Rectal smooth muscle tissue (tissue), 1 donor: ENCODE results near the gene LRSAM1.
A peak's percentile ranks its signal among the peaks of the same experiment; 100 is the strongest.

Source experiments
- H3K27ac ChIP-seq: one replicate; pipeline ENCODE4 v1.7.0; 2013; ENCODE audit warnings: low read depth, low read length, inconsistent platforms
- H3K27me3 ChIP-seq: one replicate; pipeline ENCODE4 v1.7.0; 2013; ENCODE audit warnings: low read length; ENCODE audit not compliant: control insufficient read depth, insufficient read depth
- H3K36me3 ChIP-seq: one replicate; pipeline ENCODE4 v1.7.0; 2013; ENCODE audit warnings: low read length; ENCODE audit not compliant: control insufficient read depth, insufficient read depth
- H3K4me1 ChIP-seq: one replicate; pipeline ENCODE4 v1.7.0; 2013; ENCODE audit warnings: low read length; ENCODE audit not compliant: control insufficient read depth, insufficient read depth
- H3K4me3 ChIP-seq: one replicate; pipeline ENCODE4 v1.7.0; 2013; ENCODE audit warnings: low read length
- H3K9ac ChIP-seq: one replicate; pipeline ENCODE4 v1.7.0; 2013; ENCODE audit warnings: low read length

The LRSAM1 gene

DNA sequence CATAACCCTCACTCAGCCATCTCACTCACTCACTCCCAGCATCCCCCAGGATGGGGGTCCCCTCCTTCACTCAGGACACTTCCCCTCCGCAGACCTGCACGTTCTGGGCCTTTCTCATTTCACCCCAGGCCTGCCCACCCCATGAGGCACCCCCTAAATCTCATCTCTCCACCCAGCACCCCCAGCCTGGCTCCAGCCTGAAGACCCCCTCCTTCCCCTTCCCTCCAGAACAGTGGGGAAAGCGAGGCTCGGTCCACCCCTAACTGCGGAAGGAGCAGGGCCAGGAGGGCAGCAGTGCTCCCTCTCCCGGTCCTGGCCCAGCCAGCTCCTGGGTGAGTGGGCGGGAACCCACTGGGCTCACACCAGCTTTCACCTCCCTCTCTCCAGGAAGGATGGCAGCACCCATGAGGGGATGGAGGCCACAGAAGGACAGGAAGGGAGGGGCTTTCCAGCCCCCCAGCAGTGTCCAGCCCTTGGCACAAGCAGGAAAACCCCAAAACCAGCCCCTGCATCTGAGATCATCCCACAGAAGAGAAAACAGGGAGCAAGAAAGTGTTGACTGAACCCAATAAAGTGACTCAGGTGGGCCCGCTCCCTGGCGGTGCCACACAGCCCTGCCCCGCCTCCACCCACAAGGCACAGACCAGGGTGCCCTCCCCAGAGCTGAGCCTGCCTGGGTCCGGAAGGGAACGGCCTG, 55.0 kb downstream of the LRSAM1 start:
- H3K36me3 ChIP-seq: peaks cover 13% of the 10 kb centered on the region
- H3K27ac ChIP-seq: no peak overlapping the region
- no peak overlapping the region for H3K4me3 ChIP-seq
- no peak overlapping the region for H3K9ac ChIP-seq
- no peaks in the 10 kb centered on the region for H3K27me3 ChIP-seq
- H3K4me1 ChIP-seq: peaks cover 3% of the 10 kb centered on the region

DNA sequence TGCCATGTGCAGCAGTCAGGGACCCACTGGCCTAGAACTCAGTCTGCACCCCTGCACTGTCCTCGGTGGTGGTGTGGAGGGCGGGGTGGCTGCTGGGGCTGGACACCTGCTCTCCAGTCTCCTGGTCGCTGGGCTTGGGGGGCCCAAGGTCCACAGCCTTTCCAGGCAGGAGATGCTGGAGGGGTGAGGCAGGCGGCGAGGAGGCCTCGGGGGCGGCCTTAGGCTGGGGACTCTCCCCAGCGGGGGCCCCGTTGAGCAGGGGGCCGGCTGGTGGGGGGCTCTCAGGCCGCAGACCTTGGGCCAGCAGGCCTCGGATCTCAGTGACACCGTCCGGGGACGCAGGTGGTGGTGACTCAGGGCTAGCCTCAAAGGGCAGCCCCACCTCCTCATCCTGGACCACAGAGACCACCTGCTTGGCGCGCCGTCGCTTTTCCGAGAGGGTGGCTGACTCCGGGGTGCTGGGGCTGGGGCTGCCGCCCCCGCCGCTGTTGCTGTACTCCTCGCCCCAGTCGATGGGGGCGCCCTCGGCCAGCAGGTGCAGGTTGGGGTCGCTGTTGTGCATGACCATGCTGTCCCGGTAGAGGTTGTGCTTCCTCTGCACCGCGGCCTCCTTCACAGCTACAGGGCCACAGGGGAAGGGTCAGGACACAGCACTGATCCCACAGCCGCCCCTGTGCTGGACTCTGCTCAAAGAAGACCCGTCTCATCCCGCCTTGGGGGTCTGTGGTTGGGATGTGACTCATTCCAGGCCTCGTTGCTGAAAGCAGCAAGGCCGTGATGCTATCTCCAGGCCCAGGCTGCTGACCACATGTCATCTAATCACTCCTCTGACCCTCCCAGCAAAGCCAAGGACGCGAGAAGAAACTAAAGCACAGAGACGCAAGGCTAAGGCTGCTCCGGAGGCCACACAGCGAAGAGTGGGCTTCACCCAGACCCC, 55.8 kb downstream of the LRSAM1 start:
- Histone ChIP-seq H3K27me3 (no peaks in the 10 kb centered on the region), H3K4me3 (no peak overlapping the region), H3K9ac (no peak overlapping the region), H3K27ac (no peak overlapping the region), H3K4me1 (peaks cover 3% of the 10 kb centered on the region), H3K36me3 (peaks cover 13% of the 10 kb centered on the region)

DNA sequence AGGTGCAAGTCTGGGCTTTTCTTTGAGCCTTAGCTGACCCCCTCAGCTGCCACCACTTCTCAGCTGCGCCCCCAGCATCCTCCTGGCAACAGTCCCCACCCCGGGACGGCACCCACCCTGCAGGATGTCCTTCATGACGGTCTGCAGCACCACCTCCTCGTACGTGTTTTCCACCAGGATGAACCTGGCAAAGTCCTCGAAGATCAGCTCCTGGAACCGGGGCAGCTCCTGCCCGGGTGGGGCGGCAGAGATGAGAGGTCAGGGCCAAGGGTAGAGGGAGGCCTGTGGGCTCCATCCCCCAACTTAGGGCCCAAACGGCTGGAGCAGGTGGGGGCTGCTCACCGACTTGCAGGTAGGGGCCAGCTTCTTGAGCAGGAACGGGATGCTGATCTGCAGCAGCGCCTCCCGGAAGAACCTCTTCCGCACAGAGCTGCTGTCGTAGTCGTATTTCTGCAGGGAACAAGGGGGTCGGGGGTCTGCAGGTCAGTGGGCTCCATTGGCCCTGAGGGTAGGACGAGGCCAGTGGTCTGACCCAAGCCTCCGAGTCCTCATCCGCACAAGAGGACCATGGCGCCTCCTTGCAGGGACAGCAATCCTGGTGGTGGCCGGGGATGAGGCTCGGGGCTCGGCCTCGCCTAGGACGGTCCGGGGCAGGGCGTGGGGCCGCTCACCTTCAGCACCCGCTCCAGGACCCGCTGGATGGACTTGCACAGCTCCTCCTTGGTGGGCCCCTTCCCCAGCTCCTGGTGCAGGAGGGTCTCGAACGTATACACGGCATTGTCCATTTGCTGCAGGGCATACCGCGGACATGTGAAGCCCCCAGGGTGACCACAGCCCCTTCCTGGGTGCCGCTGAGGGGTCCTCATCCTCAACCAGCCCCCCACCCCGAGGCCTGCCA, 56.7 kb downstream of the LRSAM1 start:
- Histone ChIP-seq H3K4me1 (peaks cover 3% of the 10 kb centered on the region), H3K27me3 (no peaks in the 10 kb centered on the region), H3K27ac (no peak overlapping the region), H3K36me3 (peaks cover 13% of the 10 kb centered on the region), H3K9ac (no peak overlapping the region), H3K4me3 (no peak overlapping the region)

DNA sequence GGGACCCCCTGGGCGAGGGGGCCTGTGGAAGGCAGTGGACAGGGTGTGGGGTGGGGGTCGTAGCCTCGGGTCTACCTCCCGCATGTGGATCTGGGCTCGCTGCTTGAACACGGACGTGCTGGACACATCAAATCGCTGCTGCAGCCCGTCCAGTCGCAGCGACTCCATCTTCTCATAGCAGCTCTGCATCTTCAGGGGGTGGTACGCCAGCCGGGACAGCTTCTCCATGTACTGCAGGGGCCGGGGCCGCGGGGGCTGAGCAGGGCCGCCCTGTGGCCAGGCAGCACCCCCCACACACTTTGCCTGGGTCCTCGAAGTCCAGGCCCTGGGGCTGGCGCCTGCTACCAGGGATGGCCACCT, 57.6 kb downstream of the LRSAM1 start:
- H3K9ac ChIP-seq: no peak overlapping the region
- H3K36me3 ChIP-seq: peaks cover 14% of the 10 kb centered on the region
- H3K27ac ChIP-seq: no peak overlapping the region
- peaks cover 3% of the 10 kb centered on the region for H3K4me1 ChIP-seq
- H3K4me3 ChIP-seq: no peak overlapping the region
- no peaks in the 10 kb centered on the region for H3K27me3 ChIP-seq

DNA sequence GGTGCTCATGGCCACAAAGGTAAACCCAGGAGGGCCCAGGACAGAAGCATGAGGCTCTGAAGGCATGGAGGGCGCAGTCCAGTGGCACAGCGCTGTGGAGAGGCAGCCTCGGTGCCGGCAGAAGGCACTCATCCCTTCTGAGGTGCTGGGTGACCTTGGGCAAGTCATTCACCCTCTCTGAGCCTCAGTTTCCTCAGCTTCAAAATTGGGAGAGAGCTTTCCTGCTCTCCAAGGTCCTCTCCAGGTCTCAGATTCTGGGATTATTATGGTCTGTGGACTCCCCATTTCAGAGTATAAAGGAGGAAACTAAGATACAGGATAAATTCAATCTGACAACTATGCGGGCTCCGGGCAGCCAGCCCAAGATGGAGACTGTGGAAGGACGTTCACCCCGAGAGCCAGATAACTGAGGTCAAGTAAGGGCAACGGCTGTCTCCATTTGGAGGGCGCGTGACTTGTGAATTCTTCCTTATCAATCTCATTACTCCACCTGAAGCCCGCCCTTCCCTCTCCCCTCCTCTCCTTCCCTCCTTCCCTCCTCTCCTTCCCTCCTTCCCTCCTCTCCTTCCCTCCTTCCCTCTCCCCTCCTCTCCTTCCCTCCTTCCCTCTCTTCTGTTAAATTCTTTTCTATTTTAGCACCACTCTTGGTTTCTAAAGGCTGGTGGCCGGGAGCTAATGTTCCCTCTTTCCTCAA, 58.1 kb downstream of the LRSAM1 start:
- H3K27ac ChIP-seq: peak overlapping the region; percentile 58
- H3K9ac ChIP-seq: no peak overlapping the region
- H3K27me3 ChIP-seq: no peaks in the 10 kb centered on the region
- H3K4me1 ChIP-seq: peaks cover 3% of the 10 kb centered on the region
- peaks cover 13% of the 10 kb centered on the region for H3K36me3 ChIP-seq
- H3K4me3 ChIP-seq: no peak overlapping the region

DNA sequence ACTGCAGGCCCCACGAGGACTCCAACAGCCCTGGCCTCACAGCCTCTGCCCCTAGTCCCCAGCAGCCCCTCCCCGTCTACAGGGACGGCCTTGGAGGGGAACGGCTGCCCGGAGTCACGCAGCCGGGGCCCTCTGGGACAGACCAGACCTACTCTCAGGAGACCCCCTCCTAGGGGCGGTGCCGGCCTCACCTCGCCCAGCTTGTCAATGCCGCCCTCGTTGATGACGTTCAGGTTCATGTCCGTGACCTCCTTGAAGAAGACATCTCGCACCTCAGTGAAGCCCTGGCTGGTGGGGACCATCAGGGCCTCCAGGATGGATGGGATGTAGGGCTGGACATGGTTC, 58.6 kb downstream of the LRSAM1 start:
- H3K27me3 ChIP-seq: no peaks in the 10 kb centered on the region
- no peak overlapping the region for H3K4me3 ChIP-seq
- peak overlapping the region; percentile 58 for H3K27ac ChIP-seq
- no peak overlapping the region for H3K9ac ChIP-seq
- H3K4me1 ChIP-seq: peaks cover 3% of the 10 kb centered on the region
- H3K36me3 ChIP-seq: peaks cover 17% of the 10 kb centered on the region

DNA sequence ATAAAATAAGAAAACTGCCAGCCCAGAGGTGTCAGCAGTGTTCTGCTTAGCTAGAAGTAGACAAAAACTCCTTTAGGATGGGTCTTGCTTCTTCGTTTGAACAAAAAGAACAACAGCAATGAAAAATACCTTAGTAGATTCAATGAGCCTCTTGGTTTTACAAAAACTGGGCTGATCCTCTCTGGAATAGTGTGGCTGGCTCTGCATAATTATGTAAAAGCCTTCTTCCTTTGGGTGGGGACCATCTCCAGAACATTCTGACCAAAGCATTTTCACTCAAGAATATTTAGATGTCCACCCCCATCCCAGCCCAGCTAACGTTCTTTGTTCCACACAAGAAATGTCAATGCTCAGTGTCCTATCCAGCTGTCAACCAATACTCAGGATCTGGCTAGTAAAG, 63.2 kb downstream of the LRSAM1 start:
- Histone ChIP-seq H3K27me3 (no peaks in the 10 kb centered on the region), H3K9ac (no peak overlapping the region), H3K27ac (no peak overlapping the region), H3K4me3 (no peak overlapping the region), H3K4me1 (peaks cover 3% of the 10 kb centered on the region), H3K36me3 (peaks cover 24% of the 10 kb centered on the region)

DNA sequence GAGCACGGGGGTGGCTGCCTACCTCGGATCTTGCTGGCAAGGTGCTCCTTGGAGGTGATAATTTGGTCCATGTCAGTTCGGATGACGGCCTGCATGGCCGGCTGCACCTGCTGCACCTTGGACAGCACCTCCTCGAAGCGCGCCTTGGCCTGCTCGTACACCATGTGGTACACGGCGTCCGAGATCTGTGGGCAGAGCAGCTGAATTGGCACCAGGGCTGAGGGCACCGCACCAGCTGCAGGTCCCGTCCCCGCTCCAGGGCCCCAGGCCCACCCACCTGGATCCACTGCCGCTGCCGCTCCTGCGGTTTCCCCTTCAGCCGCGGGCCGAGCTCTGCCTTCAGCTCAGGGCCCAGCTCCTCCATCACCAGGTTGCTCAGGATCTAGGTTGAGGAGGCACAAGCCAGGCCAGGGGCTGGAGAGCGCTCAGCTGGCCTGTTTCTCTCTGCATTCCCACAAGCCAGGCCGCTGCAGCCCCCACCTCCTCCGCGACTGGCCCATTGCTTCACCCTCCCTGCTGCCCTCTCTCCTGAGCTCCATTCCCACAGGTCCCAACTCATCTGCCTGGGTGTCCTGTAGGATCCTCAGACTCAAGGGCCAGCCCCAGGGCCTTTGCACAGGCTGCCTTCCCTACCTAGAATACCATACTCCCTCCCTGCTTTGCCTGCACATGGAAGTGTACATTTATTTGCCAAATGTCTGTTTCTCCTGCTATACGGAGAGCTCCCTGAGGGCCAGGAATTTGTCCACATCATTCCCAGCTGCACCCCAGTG, 65.7 kb downstream of the LRSAM1 start:
- peaks cover 11% of the 10 kb centered on the region for H3K4me1 ChIP-seq
- no peaks in the 10 kb centered on the region for H3K27me3 ChIP-seq
- H3K27ac ChIP-seq: no peak overlapping the region
- H3K36me3 ChIP-seq: peaks cover 24% of the 10 kb centered on the region
- no peak overlapping the region for H3K4me3 ChIP-seq
- H3K9ac ChIP-seq: no peak overlapping the region

DNA sequence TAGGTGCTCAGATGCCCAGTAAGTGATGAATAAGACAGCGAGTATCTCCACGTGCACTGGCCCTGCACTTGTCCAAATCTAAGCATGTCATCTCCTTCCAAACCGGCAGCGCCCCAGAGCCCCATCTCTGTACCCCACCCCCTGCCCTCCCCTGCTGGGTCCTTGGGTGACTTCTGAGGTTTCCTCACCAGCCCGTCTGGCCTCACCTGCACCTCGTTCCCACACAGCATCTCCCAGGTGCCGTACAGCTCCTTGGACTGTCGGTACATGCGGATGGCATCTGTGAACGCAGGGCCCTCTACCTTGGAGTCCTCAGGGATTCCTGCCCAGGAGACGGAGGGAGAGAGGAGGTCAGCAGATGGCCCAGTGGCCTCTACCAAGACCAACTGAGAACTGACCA, 66.3 kb downstream of the LRSAM1 start:
- H3K9ac ChIP-seq: no peak overlapping the region
- peaks cover 24% of the 10 kb centered on the region for H3K36me3 ChIP-seq
- no peak overlapping the region for H3K4me3 ChIP-seq
- H3K4me1 ChIP-seq: peaks cover 16% of the 10 kb centered on the region
- no peak overlapping the region for H3K27ac ChIP-seq
- H3K27me3 ChIP-seq: no peaks in the 10 kb centered on the region

DNA sequence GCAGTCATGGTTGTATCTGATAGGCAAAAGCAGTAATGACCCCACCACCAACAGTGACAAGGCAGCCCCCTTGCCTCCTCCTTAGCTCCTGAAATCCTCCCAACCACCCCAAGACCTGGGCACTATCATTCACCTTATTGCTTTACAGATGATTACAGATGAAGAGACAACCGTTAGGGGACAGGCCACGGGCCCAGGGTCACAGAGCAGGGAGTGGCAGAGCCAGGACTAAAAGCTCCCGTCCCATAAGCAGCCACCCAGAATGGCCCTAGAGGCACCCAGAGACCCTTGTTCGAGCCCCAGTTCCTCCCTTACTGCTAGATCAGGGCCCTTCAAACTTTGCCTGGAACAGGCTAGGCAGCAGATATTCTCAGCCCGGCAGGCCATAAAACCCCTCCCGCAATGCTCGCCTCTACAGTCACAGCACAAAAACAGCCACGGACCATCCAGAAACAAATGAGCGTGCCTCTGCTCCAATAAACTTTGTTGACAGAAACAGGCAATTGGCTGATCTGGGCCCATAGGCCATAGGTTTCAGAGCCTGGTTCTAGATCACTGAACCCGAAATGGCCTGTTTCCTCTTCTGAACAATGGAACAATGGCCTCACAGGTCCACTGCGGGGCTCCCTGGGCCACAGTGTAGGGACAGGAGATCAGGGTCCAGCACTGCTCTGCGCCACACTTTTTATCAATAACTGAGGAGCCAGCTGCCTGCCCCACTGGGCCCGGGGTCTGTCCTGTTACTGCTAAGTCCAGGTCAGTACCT, 67.0 kb downstream of the LRSAM1 start:
- H3K36me3 ChIP-seq: peaks cover 29% of the 10 kb centered on the region
- no peak overlapping the region for H3K27ac ChIP-seq

More for the DNA sequence above, 67.0 kb downstream of the LRSAM1 start:
- Histone ChIP-seq H3K9ac (no peak overlapping the region), H3K4me3 (no peak overlapping the region), H3K4me1 (peaks cover 18% of the 10 kb centered on the region), H3K27me3 (no peaks in the 10 kb centered on the region)
